Peyer's patch (tissue), 4 donors: ENCODE measurements around the gene PHACTR3.

Experiments
- CTCF ChIP-seq, 6 experiments: fragments of 450-650 bp in 4 of 6; fragments of 200-600 bp in 2 of 6; sonication (generic) in 1 of 6; IDR thresholded peaks; one replicate each; pipeline ENCODE4 v1.5.1; 2017 to 2019; ENCODE audit warnings: antibody characterized with exemption in 6 of 6, mild to moderate bottlenecking in 3 of 6, moderate library complexity in 1 of 6
- POLR2A ChIP-seq, 2 donors: fragments of 450-650 bp; IDR thresholded peaks; one replicate each; pipeline ENCODE4 v1.5.1; 2017; ENCODE audit warnings: antibody characterized with exemption in 2 of 2, mild to moderate bottlenecking in 2 of 2, moderate library complexity in 2 of 2

DNA sequence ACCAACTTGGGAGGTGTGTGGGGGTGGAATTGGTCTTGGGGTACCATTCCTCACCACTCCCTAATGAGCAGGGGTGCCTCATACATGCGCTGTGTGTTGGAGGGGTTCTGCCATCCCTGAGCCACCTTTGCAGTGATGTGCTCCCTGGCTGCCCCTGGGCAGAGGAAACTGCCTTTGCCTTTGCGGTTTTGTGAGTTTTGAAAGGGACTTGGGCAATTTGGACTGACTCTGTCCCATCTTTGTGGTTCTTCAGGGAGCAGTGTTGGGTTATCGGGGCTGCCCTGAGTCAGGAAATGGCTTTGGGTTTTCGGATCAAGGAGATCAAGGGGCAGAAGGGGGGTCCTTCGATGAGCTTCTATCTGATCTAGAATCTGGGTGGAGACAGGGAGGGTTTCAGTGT lies 3.9 kb upstream of the PHACTR3 start:
- no peak for TF ChIP-seq CTCF (IDR thresholded peaks at IDR 0.05)
- TF ChIP-seq POLR2A (IDR thresholded peaks at IDR 0.05): no peak
